PC-3 (cell line): ENCODE measurements around the gene TIMM23. TPM values are rescaled to one million over a fixed set of nuclear protein-coding genes. Genes with fewer than 3 reads are reported as not detected.
A peak's percentile ranks its signal among the peaks of the same experiment; 100 is the strongest.

ENCODE experiments used
- ATAC-seq: fragments of 200-7000 bp; cut with Tn5 transposase; 2 replicates; pipeline ENCODE4 v1.9.1; 2020; ENCODE audit warnings: mild to moderate bottlenecking, moderate library complexity
- BruUV-seq: library from RNA; stranded (reverse); fragments of 400-500 nt; replicated peaks from 2 replicates; lab custom pipeline; 2021; lab: Mats Ljungman, UMichigan
- CTCF ChIA-PET: fragments of 300-600 bp; sonication (Branson Sonifier 250); formaldehyde crosslinking; loops from one replicate; lab custom pipeline; 2022; ENCODE audit warnings: antibody characterized with exemption; lab: Charles Lee
- POLR2A ChIA-PET: fragments of 300-600 bp; sonication (Branson Sonifier 250); formaldehyde crosslinking; loops from one replicate; lab custom pipeline; 2022; ENCODE audit warnings: antibody characterized with exemption; ENCODE audit not compliant: unreplicated experiment; lab: Charles Lee
- DNase-seq: peaks from one replicate; pipeline ENCODE4 v3.0.0-alpha.2; 2015
- H2AFZ ChIP-seq: fragments of 300-600 bp; sonication (generic); 2 replicates; pipeline ENCODE4 v1.6.0; 2016; ENCODE audit warnings: antibody characterized with exemption, low read length
- H3F3A ChIP-seq: fragments of 300-600 bp; sonication (generic); one replicate; pipeline ENCODE4 v1.6.0; 2017; ENCODE audit warnings: antibody characterized with exemption, low read length, control low read depth, mild to moderate bottlenecking; ENCODE audit not compliant: unreplicated experiment
- H3K27ac ChIP-seq: fragments of 300-600 bp; sonication (generic); 2 replicates; pipeline ENCODE4 v1.5.1; 2016; ENCODE audit warnings: mild to moderate bottlenecking, low read length
- H3K27me3 ChIP-seq: fragments of 300-600 bp; sonication (generic); 2 replicates; pipeline ENCODE4 v1.6.1; 2016; ENCODE audit warnings: low read length, mixed read lengths
- H3K36me3 ChIP-seq: fragments of 300-600 bp; sonication (generic); 2 replicates; pipeline ENCODE4 v1.6.1; 2016; ENCODE audit warnings: low read depth, mixed run types, low read length, mixed read lengths
- H3K4me1 ChIP-seq: fragments of 300-600 bp; sonication (generic); 2 replicates; pipeline ENCODE4 v1.5.1; 2016; ENCODE audit warnings: low read length; ENCODE audit not compliant: insufficient read depth
- H3K4me2 ChIP-seq: fragments of 300-600 bp; sonication (generic); 2 replicates; pipeline ENCODE4 v1.6.0; 2016; ENCODE audit warnings: low read length
- H3K4me3 ChIP-seq: fragments of 300-600 bp; sonication (generic); 2 replicates; pipeline ENCODE4 v1.5.1; 2016; ENCODE audit warnings: mild to moderate bottlenecking, low read length, mixed read lengths
- H3K79me2 ChIP-seq: fragments of 300-600 bp; sonication (generic); 2 replicates; pipeline ENCODE4 v1.6.1; 2017; ENCODE audit warnings: low read length, mixed read lengths
- H3K9ac ChIP-seq: fragments of 300-600 bp; sonication (generic); 2 replicates; pipeline ENCODE4 v1.6.0; 2016; ENCODE audit warnings: mild to moderate bottlenecking, low read length
- H3K9me2 ChIP-seq: fragments of 300-600 bp; sonication (generic); replicated peaks from 2 replicates; pipeline ENCODE4 v1.6.1; 2016; ENCODE audit warnings: mixed run types, low read length, mixed read lengths
- H3K9me3 ChIP-seq: fragments of 300-600 bp; sonication (generic); 2 replicates; pipeline ENCODE4 v1.6.1; 2016; ENCODE audit warnings: low read length, mixed read lengths
- H4K20me1 ChIP-seq: fragments of 300-600 bp; sonication (generic); 2 replicates; pipeline ENCODE4 v1.6.1; 2016; ENCODE audit warnings: low read length, mixed read lengths
- EZH2 ChIP-seq: fragments of 300-600 bp; sonication (generic); IDR thresholded peaks from one replicate; pipeline ENCODE4 v1.6.1; 2017; ENCODE audit warnings: antibody characterized with exemption, mild to moderate bottlenecking, low read length; ENCODE audit not compliant: unreplicated experiment
- EZH2phosphoT487 ChIP-seq: fragments of 300-600 bp; sonication (generic); IDR thresholded peaks from 2 replicates; pipeline ENCODE4 v1.6.1; 2018; ENCODE audit warnings: mild to moderate bottlenecking, antibody characterized with exemption, low read length, borderline replicate concordance
- intact Hi-C: fragments of 100-400 bp; cut with micrococcal nuclease; formaldehyde crosslinking; loops from 2 replicates; pipeline ENCODE4 v1.9.0; 2023
- total RNA-seq: library from RNA; depleted of rRNA; stranded (reverse); fragments of >200 nt; gene quantifications from 2 replicates; pipeline ENCODE4 v1.2.3, GENCODE V29; 2014
- TF ChIP-seq, protein P1 (sequence below): fragments of 300-600 bp; sonication (generic); conservative IDR thresholded peaks from 2 replicates; pipeline ENCODE4 v1.5.1; 2017; ENCODE audit warnings: antibody characterized with exemption, low read depth, mild to moderate bottlenecking, low read length

Gene TIMM23
- total RNA-seq, 1 experiment from 2014 or later: 97.9 TPM

DNA sequence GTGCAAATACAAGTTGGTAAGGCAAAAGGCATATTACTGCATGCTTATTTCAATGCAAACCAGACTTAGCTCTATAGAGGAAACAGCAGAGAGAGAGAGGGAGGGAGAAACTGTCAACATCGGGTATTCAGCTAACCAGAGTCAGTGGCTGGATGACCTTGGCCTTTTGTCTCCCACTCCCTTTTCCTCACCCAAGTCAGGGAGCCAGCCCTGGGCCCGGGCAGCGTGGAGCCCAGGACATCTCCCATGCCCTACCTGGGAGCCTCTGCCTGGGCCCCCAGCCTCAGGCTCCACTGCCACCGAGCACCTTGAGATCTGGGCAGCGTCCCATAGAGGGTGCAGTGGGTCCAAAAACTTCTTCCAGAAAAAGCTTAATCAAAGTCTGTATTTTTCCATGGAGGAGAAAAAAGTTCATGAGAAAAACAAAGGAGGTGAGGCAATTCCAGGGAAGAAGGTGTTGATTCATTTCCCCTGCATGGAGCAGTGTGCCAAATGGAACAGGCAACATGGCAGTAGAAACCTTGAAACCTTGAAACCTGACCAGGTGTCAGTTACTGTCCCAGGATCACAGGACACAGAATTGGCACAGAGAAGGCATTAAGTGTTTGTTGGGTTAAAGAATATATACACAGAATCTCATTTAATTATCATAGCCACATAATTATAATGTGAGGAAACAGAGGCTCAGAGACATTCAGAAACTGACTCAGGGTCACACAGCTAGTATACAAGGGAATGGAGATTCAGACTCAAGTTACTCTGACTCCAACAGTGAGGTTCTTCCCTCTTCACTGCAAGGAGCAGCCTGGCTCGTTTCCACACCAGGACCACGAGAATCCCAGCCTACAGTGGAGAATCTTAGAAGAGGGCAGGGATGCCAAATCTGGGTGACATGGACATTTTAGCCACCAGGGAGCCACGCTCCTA, 63.9 kb downstream of the TIMM23 start:
- peaks cover 8% of the 10 kb centered on the region for H3K4me1 ChIP-seq
- H3K4me3 ChIP-seq: no peak overlapping the region
- no peaks in the 10 kb centered on the region for H3K36me3 ChIP-seq
- H3K27me3 ChIP-seq: no peaks in the 10 kb centered on the region
- no peak overlapping the region for H3K9ac ChIP-seq
- TF ChIP-seq EZH2: no peak
- TF ChIP-seq, protein P1, sequence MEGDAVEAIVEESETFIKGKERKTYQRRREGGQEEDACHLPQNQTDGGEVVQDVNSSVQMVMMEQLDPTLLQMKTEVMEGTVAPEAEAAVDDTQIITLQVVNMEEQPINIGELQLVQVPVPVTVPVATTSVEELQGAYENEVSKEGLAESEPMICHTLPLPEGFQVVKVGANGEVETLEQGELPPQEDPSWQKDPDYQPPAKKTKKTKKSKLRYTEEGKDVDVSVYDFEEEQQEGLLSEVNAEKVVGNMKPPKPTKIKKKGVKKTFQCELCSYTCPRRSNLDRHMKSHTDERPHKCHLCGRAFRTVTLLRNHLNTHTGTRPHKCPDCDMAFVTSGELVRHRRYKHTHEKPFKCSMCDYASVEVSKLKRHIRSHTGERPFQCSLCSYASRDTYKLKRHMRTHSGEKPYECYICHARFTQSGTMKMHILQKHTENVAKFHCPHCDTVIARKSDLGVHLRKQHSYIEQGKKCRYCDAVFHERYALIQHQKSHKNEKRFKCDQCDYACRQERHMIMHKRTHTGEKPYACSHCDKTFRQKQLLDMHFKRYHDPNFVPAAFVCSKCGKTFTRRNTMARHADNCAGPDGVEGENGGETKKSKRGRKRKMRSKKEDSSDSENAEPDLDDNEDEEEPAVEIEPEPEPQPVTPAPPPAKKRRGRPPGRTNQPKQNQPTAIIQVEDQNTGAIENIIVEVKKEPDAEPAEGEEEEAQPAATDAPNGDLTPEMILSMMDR: no peak
- TF ChIP-seq EZH2phosphoT487: no peak
- DNase-seq (no peak), ATAC-seq (peak; percentile 45; the same call in 1 of the 2 replicates)
- no peak overlapping the region for H2AFZ ChIP-seq
- no TSS peak for BruUV-seq
- H3F3A ChIP-seq: no peaks in the 10 kb centered on the region
- H3K9me2 ChIP-seq: no peaks in the 10 kb centered on the region
- no peaks in the 10 kb centered on the region for H3K9me3 ChIP-seq
- no peaks in the 10 kb centered on the region for H4K20me1 ChIP-seq
- H3K27ac ChIP-seq: no peak overlapping the region
- H3K79me2 ChIP-seq: no peaks in the 10 kb centered on the region
- intact Hi-C loops: no loop called here
- H3K4me2 ChIP-seq: no peak overlapping the region
- ChIA-PET POLR2A (no interaction called here), CTCF (no interaction called here)

DNA sequence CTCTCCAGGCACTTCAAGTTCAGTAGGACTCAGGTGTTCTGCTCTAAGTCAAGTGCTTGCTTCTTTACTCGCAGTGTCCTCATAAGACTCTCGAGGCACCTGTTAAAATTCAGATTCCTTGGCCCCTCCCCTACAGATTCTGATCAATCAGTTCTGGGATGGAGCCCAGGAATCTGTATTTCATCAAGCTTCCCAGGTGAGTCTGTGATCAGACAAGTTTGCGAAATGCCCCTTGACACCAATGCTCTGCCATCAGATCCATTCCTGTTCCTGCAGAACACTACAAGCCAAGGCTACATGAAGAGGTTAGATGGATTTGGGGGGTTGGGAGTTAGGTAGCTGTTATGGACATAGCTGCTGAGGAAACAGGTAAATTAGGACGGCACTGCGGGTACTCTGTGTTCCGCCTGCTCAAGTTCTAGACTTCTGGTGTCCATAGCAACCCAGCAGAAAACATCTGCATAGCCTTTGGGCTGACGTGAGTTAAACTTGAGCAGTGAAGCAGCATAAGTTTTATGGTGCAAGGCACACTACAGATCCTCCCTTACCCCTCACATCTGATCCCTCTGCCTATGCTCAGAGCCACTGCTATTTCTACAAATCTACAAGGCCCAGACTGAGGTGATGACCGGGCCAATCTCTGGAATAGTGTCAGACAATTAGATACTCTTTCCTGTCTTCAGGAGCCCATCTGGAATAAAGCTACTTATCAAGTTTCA, 65.0 kb downstream of the TIMM23 start:
- BruUV-seq: no TSS peak
- H3K9me2 ChIP-seq: no peaks in the 10 kb centered on the region
- H3K4me1 ChIP-seq: peaks cover 9% of the 10 kb centered on the region
- no peaks in the 10 kb centered on the region for H3K9me3 ChIP-seq
- no peaks in the 10 kb centered on the region for H3K79me2 ChIP-seq
- DNase-seq (no peak), ATAC-seq (no peak)
- no peak overlapping the region for H3K4me3 ChIP-seq
- POLR2A ChIA-PET: no interaction called here
- no peak overlapping the region for H3K4me2 ChIP-seq
- no peaks in the 10 kb centered on the region for H4K20me1 ChIP-seq
- TF ChIP-seq EZH2phosphoT487 (no peak), EZH2 (no peak)
- TF ChIP-seq, protein P1: no peak
- H3K36me3 ChIP-seq: no peaks in the 10 kb centered on the region
- H2AFZ ChIP-seq: no peak overlapping the region
- no peaks in the 10 kb centered on the region for H3F3A ChIP-seq
- H3K9ac ChIP-seq: no peak overlapping the region
- H3K27me3 ChIP-seq: no peaks in the 10 kb centered on the region
- CTCF ChIA-PET: no interaction called here
- intact Hi-C loops: no loop called here
- H3K27ac ChIP-seq: no peak overlapping the region
